Liver (tissue), 9 donors: ENCODE data around the gene BCL2L11. TPM values are rescaled to one million over a fixed set of nuclear protein-coding genes. Genes with fewer than 3 reads are reported as not detected.

Experiments used
- DNase-seq: peaks from one replicate; pipeline ENCODE4 v3.0.0-alpha.2; 2017; ENCODE audit warnings: low spot score
- H3K27ac ChIP-seq, 2 donors: one replicate each; pipeline ENCODE4 v1.7.0; 2013; ENCODE audit warnings: inconsistent platforms in 2 of 2, low read length in 2 of 2, control low read depth in 1 of 2, low read depth in 1 of 2, mild to moderate bottlenecking in 1 of 2
- H3K27me3 ChIP-seq, 4 donors: one replicate each; pipeline versions ENCODE4 v1.6.1 to v1.7.0; 2013; ENCODE audit warnings: low read length in 3 of 4, inconsistent platforms in 1 of 4, mild to moderate bottlenecking in 1 of 4, moderate library complexity in 1 of 4; ENCODE audit not compliant: control insufficient read depth in 4 of 4, insufficient read depth in 4 of 4
- H3K36me3 ChIP-seq, 4 donors: one replicate each; pipeline versions ENCODE4 v1.6.1 to v1.7.0; 2013; ENCODE audit warnings: low read length in 3 of 4, mild to moderate bottlenecking in 3 of 4, low read depth in 1 of 4, moderate library complexity in 1 of 4; ENCODE audit not compliant: control insufficient read depth in 4 of 4, insufficient read depth in 3 of 4
- H3K4me1 ChIP-seq, 4 donors: one replicate each; pipeline versions ENCODE4 v1.6.1 to v1.7.0; 2013; ENCODE audit warnings: low read length in 3 of 4, mild to moderate bottlenecking in 3 of 4, moderate library complexity in 1 of 4; ENCODE audit not compliant: control insufficient read depth in 4 of 4, insufficient read depth in 4 of 4
- H3K4me3 ChIP-seq, 3 donors: one replicate each; pipeline versions ENCODE4 v1.6.1 to v1.7.0; 2013; ENCODE audit warnings: low read length in 3 of 3, control low read depth in 1 of 3, low read depth in 1 of 3, mild to moderate bottlenecking in 1 of 3
- H3K9ac ChIP-seq, 2 donors: one replicate each; pipeline ENCODE4 v1.7.0; 2013; ENCODE audit warnings: low read length in 2 of 2, mild to moderate bottlenecking in 2 of 2, moderate library complexity in 2 of 2, control low read depth in 1 of 2, low read depth in 1 of 2
- H3K9me3 ChIP-seq, 4 donors: one replicate each; pipeline versions ENCODE4 v1.6.1 to v1.7.0; 2013; ENCODE audit warnings: low read length in 3 of 4; ENCODE audit not compliant: control insufficient read depth in 4 of 4
- CTCF ChIP-seq: fragments of 150-350 bp; IDR thresholded peaks from 2 replicates; pipeline ENCODE4 v1.5.1; 2017; ENCODE audit warnings: improper control_type of control experiment, low read depth, low read length; ENCODE audit not compliant: missing input control
- EGR1 ChIP-seq, 2 donors: IDR thresholded peaks; 2 replicates each; pipeline ENCODE4 v1.6.1; 2016 to 2018; ENCODE audit warnings: antibody characterized with exemption in 2 of 2, low read depth in 2 of 2
- FOXA1 ChIP-seq: IDR thresholded peaks from 2 replicates; pipeline ENCODE4 v1.6.1; 2016; ENCODE audit warnings: antibody characterized with exemption
- FOXA2 ChIP-seq: IDR thresholded peaks from 2 replicates; pipeline ENCODE4 v1.6.1; 2016; ENCODE audit warnings: antibody characterized with exemption
- GABPA ChIP-seq, 2 donors: IDR thresholded peaks in 1 of 2; conservative IDR thresholded peaks in 1 of 2; 2 replicates each; pipeline ENCODE4 v1.6.1; 2016; ENCODE audit warnings: antibody characterized with exemption in 2 of 2, mild to moderate bottlenecking in 1 of 2, moderate library complexity in 1 of 2
- HNF4A ChIP-seq, 2 donors: conservative IDR thresholded peaks; 2 replicates each; pipeline ENCODE4 v1.6.1; 2016; ENCODE audit warnings: antibody characterized with exemption in 2 of 2, mild to moderate bottlenecking in 2 of 2
- HNF4G ChIP-seq: IDR thresholded peaks from 2 replicates; pipeline ENCODE4 v1.6.1; 2016; ENCODE audit warnings: antibody characterized with exemption
- JUND ChIP-seq, 2 donors: IDR thresholded peaks; 2 replicates each; pipeline ENCODE4 v1.6.1; 2016; ENCODE audit warnings: antibody characterized with exemption in 2 of 2
- MAX ChIP-seq: IDR thresholded peaks from 2 replicates; pipeline ENCODE4 v1.6.1; 2016; ENCODE audit warnings: antibody characterized with exemption
- NR2F2 ChIP-seq: IDR thresholded peaks from 2 replicates; pipeline ENCODE4 v1.6.1; 2016; ENCODE audit warnings: antibody characterized with exemption
- RXRA ChIP-seq, 2 donors: IDR thresholded peaks; 2 replicates each; pipeline ENCODE4 v1.6.1; 2017 to 2018; ENCODE audit warnings: antibody characterized with exemption in 2 of 2, mild to moderate bottlenecking in 1 of 2
- SP1 ChIP-seq: IDR thresholded peaks from 2 replicates; pipeline ENCODE4 v1.6.1; 2018; ENCODE audit warnings: antibody characterized with exemption, mild to moderate bottlenecking
- TAF1 ChIP-seq: conservative IDR thresholded peaks from 2 replicates; pipeline ENCODE4 v1.6.1; 2016; ENCODE audit warnings: antibody characterized with exemption, mild to moderate bottlenecking
- YY1 ChIP-seq: IDR thresholded peaks from 2 replicates; pipeline ENCODE4 v1.6.1; 2016; ENCODE audit warnings: antibody characterized with exemption, mild to moderate bottlenecking
- WGBS: extraction: QIAGEN DNeasy Blood & Tissue Kit; methylation state at CpG from one replicate; pipeline ENCODE4 v1.1.7; 2013; 5-methylcytosine and 5-hydroxymethylcytosine counted together
- polyA plus RNA-seq, 2 donors: library from polyadenylated mRNA; stranded (reverse) in 1 of 2; unstranded in 1 of 2; fragments of 200-250 nt in 1 of 2; fragments of >200 nt in 1 of 2; fragmentation: Nextera tagmentation in 1 of 2; extraction: Ambion mirVana in 1 of 2; gene quantifications; one replicate each; pipeline versions ENCODE4 v1.2.1 to v1.2.3, GENCODE V29; 2013 to 2015
- total RNA-seq, 2 donors: library from RNA; depleted of rRNA; stranded (reverse); fragments of >200 nt; gene quantifications; one replicate each; pipeline ENCODE4 v1.2.3, GENCODE V29; 2014
- TF ChIP-seq, protein P1 (sequence below): IDR thresholded peaks from 2 replicates; pipeline ENCODE4 v1.6.1; 2016; ENCODE audit warnings: antibody characterized with exemption
- TF ChIP-seq, protein P2 (sequence below): IDR thresholded peaks from 2 replicates; pipeline ENCODE4 v1.6.1; 2016; ENCODE audit warnings: antibody characterized with exemption, mild to moderate bottlenecking
- TF ChIP-seq, protein P3 (sequence below): IDR thresholded peaks from 2 replicates; pipeline ENCODE4 v1.6.1; 2016; ENCODE audit warnings: antibody characterized with exemption
- donor health status: healthy.
- donor health status: healthy.
- donor health status: healthy.
- donor health status: healthy.
- donor health status: healthy.

Gene BCL2L11
- total and polyA plus RNA-seq, 4 donors: 5.0 to 19.5 (median 12.2) TPM

- Histone ChIP-seq H3K27ac (no peak overlapping the region), H3K9ac (no peak overlapping the region), H3K4me1 (peaks cover 8 to 44% (median 31%) of the 10 kb centered on the region in 4 donors), H3K9me3 (peaks cover 0 to 5% (median 1%) of the 10 kb centered on the region in 4 donors), H3K36me3 (peaks cover 0 to 6% (median 1%) of the 10 kb centered on the region in 4 donors), H3K27me3 (no peaks in the 10 kb centered on the region), H3K4me3 (peak overlapping the region in 1 of 3 donors; percentile 90)
- WGBS: 16% methylated on average over 76 of the region's 76 CpGs
- TF ChIP-seq HNF4A (conservative IDR thresholded peaks at IDR 0.05) (no peak), TAF1 (no peak), FOXA1 (no peak), YY1 (no peak), MAX (no peak), FOXA2 (no peak), CTCF (no peak), EGR1 (IDR thresholded peaks at IDR 0.05; ENCODE audit: low read depth in 2 of 2) (no peak), NR2F2 (no peak), JUND (IDR thresholded peaks at IDR 0.05) (no peak), HNF4G (no peak), SP1 (no peak), RXRA (IDR thresholded peaks at IDR 0.05) (no peak), GABPA (IDR thresholded peaks at IDR 0.05 in 1 of 2, conservative IDR thresholded peaks at IDR 0.05 in 1 of 2) (no peak)
- TF ChIP-seq, protein P1, sequence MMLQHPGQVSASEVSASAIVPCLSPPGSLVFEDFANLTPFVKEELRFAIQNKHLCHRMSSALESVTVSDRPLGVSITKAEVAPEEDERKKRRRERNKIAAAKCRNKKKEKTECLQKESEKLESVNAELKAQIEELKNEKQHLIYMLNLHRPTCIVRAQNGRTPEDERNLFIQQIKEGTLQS: no peak
- TF ChIP-seq, protein P2, sequence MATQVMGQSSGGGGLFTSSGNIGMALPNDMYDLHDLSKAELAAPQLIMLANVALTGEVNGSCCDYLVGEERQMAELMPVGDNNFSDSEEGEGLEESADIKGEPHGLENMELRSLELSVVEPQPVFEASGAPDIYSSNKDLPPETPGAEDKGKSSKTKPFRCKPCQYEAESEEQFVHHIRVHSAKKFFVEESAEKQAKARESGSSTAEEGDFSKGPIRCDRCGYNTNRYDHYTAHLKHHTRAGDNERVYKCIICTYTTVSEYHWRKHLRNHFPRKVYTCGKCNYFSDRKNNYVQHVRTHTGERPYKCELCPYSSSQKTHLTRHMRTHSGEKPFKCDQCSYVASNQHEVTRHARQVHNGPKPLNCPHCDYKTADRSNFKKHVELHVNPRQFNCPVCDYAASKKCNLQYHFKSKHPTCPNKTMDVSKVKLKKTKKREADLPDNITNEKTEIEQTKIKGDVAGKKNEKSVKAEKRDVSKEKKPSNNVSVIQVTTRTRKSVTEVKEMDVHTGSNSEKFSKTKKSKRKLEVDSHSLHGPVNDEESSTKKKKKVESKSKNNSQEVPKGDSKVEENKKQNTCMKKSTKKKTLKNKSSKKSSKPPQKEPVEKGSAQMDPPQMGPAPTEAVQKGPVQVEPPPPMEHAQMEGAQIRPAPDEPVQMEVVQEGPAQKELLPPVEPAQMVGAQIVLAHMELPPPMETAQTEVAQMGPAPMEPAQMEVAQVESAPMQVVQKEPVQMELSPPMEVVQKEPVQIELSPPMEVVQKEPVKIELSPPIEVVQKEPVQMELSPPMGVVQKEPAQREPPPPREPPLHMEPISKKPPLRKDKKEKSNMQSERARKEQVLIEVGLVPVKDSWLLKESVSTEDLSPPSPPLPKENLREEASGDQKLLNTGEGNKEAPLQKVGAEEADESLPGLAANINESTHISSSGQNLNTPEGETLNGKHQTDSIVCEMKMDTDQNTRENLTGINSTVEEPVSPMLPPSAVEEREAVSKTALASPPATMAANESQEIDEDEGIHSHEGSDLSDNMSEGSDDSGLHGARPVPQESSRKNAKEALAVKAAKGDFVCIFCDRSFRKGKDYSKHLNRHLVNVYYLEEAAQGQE: no peak
- TF ChIP-seq, protein P3, sequence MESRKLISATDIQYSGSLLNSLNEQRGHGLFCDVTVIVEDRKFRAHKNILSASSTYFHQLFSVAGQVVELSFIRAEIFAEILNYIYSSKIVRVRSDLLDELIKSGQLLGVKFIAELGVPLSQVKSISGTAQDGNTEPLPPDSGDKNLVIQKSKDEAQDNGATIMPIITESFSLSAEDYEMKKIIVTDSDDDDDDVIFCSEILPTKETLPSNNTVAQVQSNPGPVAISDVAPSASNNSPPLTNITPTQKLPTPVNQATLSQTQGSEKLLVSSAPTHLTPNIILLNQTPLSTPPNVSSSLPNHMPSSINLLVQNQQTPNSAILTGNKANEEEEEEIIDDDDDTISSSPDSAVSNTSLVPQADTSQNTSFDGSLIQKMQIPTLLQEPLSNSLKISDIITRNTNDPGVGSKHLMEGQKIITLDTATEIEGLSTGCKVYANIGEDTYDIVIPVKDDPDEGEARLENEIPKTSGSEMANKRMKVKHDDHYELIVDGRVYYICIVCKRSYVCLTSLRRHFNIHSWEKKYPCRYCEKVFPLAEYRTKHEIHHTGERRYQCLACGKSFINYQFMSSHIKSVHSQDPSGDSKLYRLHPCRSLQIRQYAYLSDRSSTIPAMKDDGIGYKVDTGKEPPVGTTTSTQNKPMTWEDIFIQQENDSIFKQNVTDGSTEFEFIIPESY: no peak
- peak; percentile 61 for DNase-seq
These were observed 1.5 kb upstream of the BCL2L11 start for GRCh38 chr2:111118981-111119821.
